SK-N-MC (cell line): Measurements from ENCODE around the gene KCNJ9.
"Not testable (repeated sequence)": the region's sequence is repeated elsewhere in the genome, so short reads cannot be mapped to it uniquely, and the experiment has no call there.

Source experiments
- DNase-seq: peaks from one replicate; pipeline ENCODE4 v3.0.0-alpha.2; 2011; ENCODE audit warnings: low read depth, low spot score
- H3K27ac ChIP-seq: fragments of 200-600 bp; sonication (generic); 2 replicates; pipeline ENCODE4 v1.5.1; 2016; ENCODE audit warnings: mixed run types
- H3K36me3 ChIP-seq: fragments of 200-600 bp; sonication (generic); 2 replicates; pipeline ENCODE4 v1.6.1; 2017; ENCODE audit warnings: antibody characterized with exemption, low read length, mixed read lengths; ENCODE audit not compliant: insufficient read depth
- H3K4me3 ChIP-seq: fragments of 200-600 bp; sonication (generic); 2 replicates; pipeline ENCODE4 v1.5.1; 2016
- H3K9ac ChIP-seq: fragments of 200-600 bp; sonication (generic); 2 replicates; pipeline ENCODE4 v1.8.0; 2017; ENCODE audit warnings: mixed run types, mixed read lengths; ENCODE audit not compliant: insufficient read length
- H3K9me3 ChIP-seq: fragments of 200-600 bp; sonication (generic); 2 replicates; pipeline ENCODE4 v1.6.1; 2017; ENCODE audit warnings: low read depth, mild to moderate bottlenecking, antibody characterized with exemption, low read length, moderate library complexity, mixed read lengths
- EZH2 ChIP-seq: fragments of 200-600 bp; sonication (generic); IDR thresholded peaks from one replicate; pipeline ENCODE4 v1.6.1; 2017; ENCODE audit warnings: antibody characterized with exemption
- FOXP2 ChIP-seq: optimal IDR thresholded peaks from 2 replicates; pipeline ENCODE3; 2011; ENCODE audit warnings: mild to moderate bottlenecking, moderate library complexity; ENCODE audit not compliant: insufficient read depth; ENCODE audit errors: extremely low read length, control extremely low read depth
- POLR2AphosphoS5 ChIP-seq: IDR thresholded peaks from 2 replicates; pipeline ENCODE4 v1.6.1; 2012; ENCODE audit warnings: mild to moderate bottlenecking, low read depth, low read length, borderline replicate concordance

The KCNJ9 gene

DNA sequence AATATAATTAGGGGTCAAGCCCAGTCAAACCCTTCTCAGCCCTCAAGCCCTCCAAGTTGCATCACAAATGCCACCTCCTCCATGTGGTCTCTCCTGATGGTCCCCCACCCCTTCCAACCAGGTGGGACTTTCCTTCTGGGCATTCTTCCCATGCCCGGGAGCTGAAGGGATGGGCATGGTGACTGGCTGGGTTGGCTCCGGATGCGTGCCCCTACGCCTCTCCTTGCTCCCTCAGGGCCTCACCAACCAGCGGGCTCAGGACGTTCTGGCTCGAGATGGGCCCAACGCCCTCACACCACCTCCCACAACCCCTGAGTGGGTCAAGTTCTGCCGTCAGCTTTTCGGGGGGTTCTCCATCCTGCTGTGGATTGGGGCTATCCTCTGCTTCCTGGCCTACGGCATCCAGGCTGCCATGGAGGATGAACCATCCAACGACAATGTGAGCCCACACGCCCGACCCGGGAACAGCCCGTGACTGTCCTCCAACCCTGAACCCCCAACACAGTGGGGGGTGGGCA lies 41.7 kb downstream of the KCNJ9 start:
- no peak overlapping the region for H3K9ac ChIP-seq
- no peak for TF ChIP-seq POLR2AphosphoS5
- no peak for DNase-seq
- H3K9me3 ChIP-seq, result no peaks in the 10 kb centered on the region
- no peak overlapping the region for H3K4me3 ChIP-seq
- H3K36me3 ChIP-seq, result no peaks in the 10 kb centered on the region
- no peak overlapping the region for H3K27ac ChIP-seq

DNA sequence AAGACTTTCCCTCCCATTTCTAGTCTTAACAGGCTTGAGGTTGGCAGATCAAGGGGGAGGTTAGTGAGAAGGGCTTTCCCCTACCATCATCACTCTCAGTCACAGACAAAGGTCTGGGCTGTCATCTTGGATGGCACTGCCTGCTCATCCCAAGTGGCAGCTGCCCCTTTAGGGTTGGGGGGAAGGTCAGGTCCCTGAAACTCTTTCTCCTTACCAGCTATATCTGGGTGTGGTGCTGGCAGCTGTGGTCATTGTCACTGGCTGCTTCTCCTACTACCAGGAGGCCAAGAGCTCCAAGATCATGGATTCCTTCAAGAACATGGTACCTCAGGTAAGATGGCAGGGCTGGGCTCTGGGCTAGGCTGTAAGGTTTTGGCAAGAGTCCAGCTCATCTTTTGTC lies 42.4 kb downstream of the KCNJ9 start:
- H3K36me3 ChIP-seq, result no peaks in the 10 kb centered on the region
- DNase-seq, result no peak
- H3K4me3 ChIP-seq, result no peak overlapping the region
- no peaks in the 10 kb centered on the region for H3K9me3 ChIP-seq
- TF ChIP-seq POLR2AphosphoS5, result no peak
- no peak for TF ChIP-seq FOXP2
- no peak for TF ChIP-seq EZH2
- no peak overlapping the region for H3K9ac ChIP-seq
- H3K27ac ChIP-seq, result no peak overlapping the region

DNA sequence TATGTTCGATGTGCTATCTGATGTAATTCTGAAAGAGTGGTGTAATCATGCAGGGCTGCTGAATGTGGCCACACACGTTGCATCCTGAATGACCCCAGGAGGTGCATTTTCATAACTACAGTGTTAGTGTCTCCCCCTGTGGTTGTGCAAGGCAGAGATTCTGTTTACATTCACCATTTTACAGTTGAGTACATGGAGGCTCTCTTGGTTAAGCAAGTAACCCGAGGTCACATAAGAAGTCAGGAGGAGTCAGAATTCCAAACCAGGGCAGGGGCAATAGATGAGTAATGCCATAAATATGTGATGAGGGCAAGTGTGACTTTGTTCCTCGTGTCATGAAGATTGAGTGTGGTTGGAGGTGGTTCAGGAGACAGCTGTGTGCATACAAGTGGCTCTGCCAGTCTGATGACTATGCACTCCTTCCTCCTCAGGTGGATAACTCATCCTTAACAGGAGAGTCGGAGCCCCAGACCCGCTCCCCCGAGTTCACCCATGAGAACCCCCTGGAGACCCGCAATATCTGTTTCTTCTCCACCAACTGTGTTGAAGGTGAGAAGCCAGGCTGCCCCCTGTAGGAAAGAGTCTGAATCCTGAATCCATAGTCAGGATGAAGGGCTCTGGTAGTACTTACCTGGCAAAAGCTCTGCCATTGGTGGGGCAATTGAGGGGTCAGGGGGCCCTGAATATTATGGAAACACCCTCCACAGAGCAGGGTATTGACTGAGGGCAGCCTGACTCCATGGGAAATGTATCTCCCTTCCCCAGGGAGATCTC lies 43.6 kb downstream of the KCNJ9 start:
- DNase-seq, result no peak
- Histone ChIP-seq H3K27ac (no peak overlapping the region), H3K36me3 (no peaks in the 10 kb centered on the region), H3K9ac (no peak overlapping the region), H3K9me3 (no peaks in the 10 kb centered on the region), H3K4me3 (no peak overlapping the region)
- TF ChIP-seq FOXP2 (no peak), POLR2AphosphoS5 (no peak), EZH2 (no peak)

DNA sequence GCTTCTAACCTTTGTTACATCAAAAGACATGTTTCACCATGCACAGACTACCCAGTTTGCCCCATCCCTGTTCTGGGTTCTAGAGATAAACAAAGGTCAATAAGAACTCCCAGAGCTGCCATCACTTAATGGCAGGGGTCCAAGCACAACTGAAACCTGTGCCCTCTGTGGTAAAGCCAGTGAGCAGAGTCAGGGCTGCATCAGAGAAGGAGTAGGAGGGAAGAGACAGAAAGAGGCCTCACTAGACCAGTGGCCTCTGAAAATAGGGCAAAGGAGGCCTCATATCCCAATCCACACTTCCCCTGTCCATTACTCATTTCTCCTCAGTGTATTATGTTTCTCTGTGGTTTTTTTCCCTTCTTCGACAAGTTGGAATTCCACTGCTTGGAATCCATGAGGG lies 44.4 kb downstream of the KCNJ9 start:
- Histone ChIP-seq H3K36me3 (no peaks in the 10 kb centered on the region), H3K9ac (no peak overlapping the region), H3K4me3 (no peak overlapping the region), H3K9me3 (no peaks in the 10 kb centered on the region), H3K27ac (no peak overlapping the region)
- no peak for TF ChIP-seq EZH2
- no peak for TF ChIP-seq POLR2AphosphoS5
- TF ChIP-seq FOXP2, result no peak
- no peak for DNase-seq

DNA sequence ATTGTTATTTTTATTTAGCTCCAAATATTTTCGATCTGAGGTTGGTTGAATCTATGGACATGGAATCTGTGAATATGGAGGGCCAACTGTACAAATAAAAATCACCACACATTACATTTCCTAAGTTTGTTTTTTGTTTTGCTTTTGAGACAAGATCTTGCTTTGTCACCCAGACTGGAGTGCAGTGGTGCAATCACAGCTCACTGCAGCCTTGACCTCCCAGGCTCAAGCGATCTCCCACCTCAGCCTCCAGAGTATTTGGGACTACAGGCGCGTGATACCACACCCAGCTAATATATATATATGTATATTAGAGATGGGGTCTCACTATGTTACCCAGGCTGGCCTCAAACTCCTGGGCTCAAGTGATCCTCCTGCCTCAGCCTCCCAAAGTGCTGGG lies 45.0 kb downstream of the KCNJ9 start:
- H3K36me3 ChIP-seq, DNase-seq, H3K4me3 ChIP-seq, H3K9me3 ChIP-seq, H3K9ac ChIP-seq, H3K27ac ChIP-seq: not testable (repeated sequence)

DNA sequence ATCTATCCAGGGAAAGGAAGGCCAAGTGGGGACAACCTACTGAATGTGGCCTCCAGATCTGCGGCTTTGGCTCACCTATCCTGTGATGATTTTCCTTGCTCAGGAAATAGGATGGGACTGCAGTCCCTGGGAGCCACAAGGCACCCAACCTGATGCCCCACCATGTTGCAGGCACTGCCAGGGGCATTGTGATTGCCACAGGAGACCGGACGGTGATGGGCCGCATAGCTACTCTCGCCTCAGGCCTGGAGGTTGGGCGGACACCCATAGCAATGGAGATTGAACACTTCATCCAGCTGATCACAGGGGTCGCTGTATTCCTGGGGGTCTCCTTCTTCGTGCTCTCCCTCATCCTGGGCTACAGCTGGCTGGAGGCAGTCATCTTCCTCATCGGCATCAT lies 46.0 kb downstream of the KCNJ9 start:
- H3K9ac ChIP-seq, result no peak overlapping the region
- H3K27ac ChIP-seq, result no peak overlapping the region
- H3K9me3 ChIP-seq, result no peaks in the 10 kb centered on the region
- no peak for DNase-seq
- TF ChIP-seq POLR2AphosphoS5, result no peak
- TF ChIP-seq EZH2, result no peak
- no peak for TF ChIP-seq FOXP2
- H3K36me3 ChIP-seq, result no peaks in the 10 kb centered on the region
- no peak overlapping the region for H3K4me3 ChIP-seq

DNA sequence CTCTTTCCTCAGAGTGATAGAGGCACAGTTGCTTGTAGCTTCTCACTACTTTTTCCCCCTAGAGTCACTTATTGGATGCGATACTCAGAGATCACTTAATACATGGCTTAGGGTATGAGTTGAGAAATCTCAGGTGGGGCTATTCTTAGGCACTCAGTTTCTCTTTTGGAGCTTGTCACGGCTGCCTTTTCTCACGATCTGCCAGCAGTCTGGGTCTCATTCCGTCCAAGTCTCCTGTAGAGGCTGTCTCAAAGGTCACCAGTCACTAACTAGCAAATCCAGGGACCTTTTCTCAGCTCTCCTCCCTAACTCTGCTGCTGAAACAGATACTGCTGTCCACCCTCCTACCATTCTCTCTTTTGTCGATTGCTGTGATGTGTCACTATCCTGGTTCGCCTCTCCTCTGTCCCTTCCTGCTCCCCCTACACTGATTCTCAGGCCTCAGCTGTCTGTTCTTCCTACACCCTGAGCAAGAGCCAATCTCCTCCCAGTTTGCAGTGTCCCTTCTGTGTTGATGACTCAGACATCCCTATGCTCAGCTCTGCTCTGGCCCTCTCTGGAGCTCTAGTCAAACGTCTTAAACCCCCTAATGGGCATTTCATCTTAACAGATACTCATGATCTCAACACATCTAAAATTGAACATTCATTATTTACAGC lies 46.7 kb downstream of the KCNJ9 start:
- H3K36me3 ChIP-seq, result no peaks in the 10 kb centered on the region

DNA sequence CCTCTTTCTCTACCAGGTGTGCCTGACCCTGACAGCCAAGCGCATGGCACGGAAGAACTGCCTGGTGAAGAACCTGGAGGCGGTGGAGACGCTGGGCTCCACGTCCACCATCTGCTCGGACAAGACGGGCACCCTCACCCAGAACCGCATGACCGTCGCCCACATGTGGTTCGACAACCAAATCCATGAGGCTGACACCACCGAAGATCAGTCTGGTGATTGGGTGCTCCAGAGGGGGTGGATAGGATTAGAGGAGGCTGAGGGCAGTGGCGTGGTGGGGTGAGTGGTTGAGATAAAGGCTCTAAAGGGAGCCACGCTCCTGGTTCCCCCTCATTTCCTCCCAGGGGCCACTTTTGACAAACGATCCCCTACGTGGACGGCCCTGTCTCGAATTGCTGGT lies 47.3 kb downstream of the KCNJ9 start:
- TF ChIP-seq POLR2AphosphoS5 (no peak), EZH2 (no peak), FOXP2 (no peak)
- no peak for DNase-seq
- H3K9me3 ChIP-seq, result no peaks in the 10 kb centered on the region
- no peak overlapping the region for H3K4me3 ChIP-seq
- H3K36me3 ChIP-seq, result no peaks in the 10 kb centered on the region
- H3K27ac ChIP-seq, result no peak overlapping the region
- H3K9ac ChIP-seq, result no peak overlapping the region

More for the DNA sequence above, 46.7 kb downstream of the KCNJ9 start:
- no peak for DNase-seq
- Histone ChIP-seq H3K9me3 (no peaks in the 10 kb centered on the region), H3K27ac (no peak overlapping the region), H3K4me3 (no peak overlapping the region), H3K9ac (no peak overlapping the region)
- TF ChIP-seq EZH2, result no peak
- no peak for TF ChIP-seq FOXP2
- no peak for TF ChIP-seq POLR2AphosphoS5

DNA sequence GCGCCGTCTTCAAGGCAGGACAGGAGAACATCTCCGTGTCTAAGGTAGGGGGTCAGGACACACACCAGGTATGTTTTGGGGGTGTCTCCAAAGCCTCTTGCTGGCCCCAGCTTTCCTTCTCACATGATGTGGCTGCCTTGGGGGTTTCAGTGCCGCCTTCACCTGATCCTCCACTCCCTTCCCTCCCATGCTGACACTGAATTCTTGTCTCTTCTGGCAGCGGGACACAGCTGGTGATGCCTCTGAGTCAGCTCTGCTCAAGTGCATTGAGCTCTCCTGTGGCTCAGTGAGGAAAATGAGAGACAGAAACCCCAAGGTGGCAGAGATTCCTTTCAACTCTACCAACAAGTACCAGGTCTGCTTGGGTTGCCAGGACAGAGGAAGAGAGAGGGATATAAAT lies 47.7 kb downstream of the KCNJ9 start:
- H3K9me3 ChIP-seq, result no peaks in the 10 kb centered on the region
- TF ChIP-seq EZH2 (no peak), POLR2AphosphoS5 (no peak), FOXP2 (no peak)
- no peak overlapping the region for H3K9ac ChIP-seq
- H3K27ac ChIP-seq, result no peak overlapping the region
- no peak overlapping the region for H3K4me3 ChIP-seq
- DNase-seq, result no peak
- H3K36me3 ChIP-seq, result no peaks in the 10 kb centered on the region
